H9 (cell line): ENCODE measurements around the gene C17orf113. TPM values are rescaled to one million over a fixed set of nuclear protein-coding genes. Genes with fewer than 3 reads are reported as not detected.

Experiments used
- DNase-seq: peaks from one replicate; pipeline ENCODE4 v3.0.0-alpha.2; 2017
- H2AFZ ChIP-seq: one replicate; pipeline ENCODE4 v1.6.1; 2013; ENCODE audit warnings: mild to moderate bottlenecking, low read length, control low read depth, moderate library complexity
- H2AK5ac ChIP-seq: 2 replicates; pipeline ENCODE4 v1.6.1; 2013; ENCODE audit warnings: low read length, control low read depth, mixed read lengths; ENCODE audit not compliant: insufficient read length
- H2BK120ac ChIP-seq: one replicate; pipeline ENCODE4 v1.6.1; 2013; ENCODE audit warnings: low read depth, mild to moderate bottlenecking, low read length, control low read depth, inconsistent platforms; ENCODE audit not compliant: poor library complexity, severe bottlenecking
- H2BK12ac ChIP-seq: 2 replicates; pipeline ENCODE4 v1.6.1; 2013; ENCODE audit warnings: low read length, control low read depth, mixed read lengths, low read depth; ENCODE audit not compliant: insufficient read length
- H2BK15ac ChIP-seq: 2 replicates; pipeline ENCODE4 v1.6.1; 2013; ENCODE audit warnings: low read depth, low read length, control low read depth
- H2BK20ac ChIP-seq: one replicate; pipeline ENCODE4 v1.6.1; 2013; ENCODE audit warnings: low read depth, mild to moderate bottlenecking, low read length, control low read depth, inconsistent platforms; ENCODE audit not compliant: poor library complexity, severe bottlenecking
- H2BK5ac ChIP-seq: 2 replicates; pipeline ENCODE4 v1.6.1; 2013; ENCODE audit warnings: low read length, control low read depth, mixed read lengths; ENCODE audit not compliant: insufficient read length
- H3K14ac ChIP-seq: 2 replicates; pipeline ENCODE4 v1.6.1; 2013; ENCODE audit warnings: low read length, control low read depth; ENCODE audit not compliant: insufficient read depth
- H3K18ac ChIP-seq: 2 replicates; pipeline ENCODE4 v1.6.1; 2013; ENCODE audit warnings: low read depth, mild to moderate bottlenecking, mixed read lengths, low read length, control low read depth; ENCODE audit not compliant: insufficient read length
- H3K23ac ChIP-seq: 2 replicates; pipeline ENCODE4 v1.6.1; 2013; ENCODE audit warnings: low read length, control low read depth, mixed read lengths, low read depth; ENCODE audit not compliant: insufficient read length
- H3K23me2 ChIP-seq: 2 replicates; pipeline ENCODE4 v1.6.1; 2013; ENCODE audit warnings: low read depth, mild to moderate bottlenecking, mixed read lengths, low read length, control low read depth; ENCODE audit not compliant: insufficient read length, poor library complexity, severe bottlenecking
- H3K27ac ChIP-seq: 2 replicates; pipeline ENCODE4 v1.5.1; 2013; ENCODE audit warnings: low read length, control low read depth, mixed read lengths, low read depth; ENCODE audit not compliant: insufficient read length
- H3K27me3 ChIP-seq: 2 replicates; pipeline ENCODE4 v1.6.1; 2013; ENCODE audit warnings: low read length, control low read depth, inconsistent platforms; ENCODE audit not compliant: insufficient read depth
- H3K4ac ChIP-seq: 2 replicates; pipeline ENCODE4 v1.6.1; 2013; ENCODE audit warnings: low read depth, mild to moderate bottlenecking, control low read depth, inconsistent platforms, low read length, moderate library complexity
- H3K4me1 ChIP-seq: 2 replicates; pipeline ENCODE4 v1.6.1; 2013; ENCODE audit warnings: low read length, control low read depth, inconsistent platforms; ENCODE audit not compliant: insufficient read depth
- H3K4me2 ChIP-seq: 2 replicates; pipeline ENCODE4 v1.6.1; 2013; ENCODE audit warnings: low read length, control low read depth, mixed read lengths; ENCODE audit not compliant: insufficient read length, insufficient read depth
- H3K56ac ChIP-seq: 2 replicates; pipeline ENCODE4 v1.6.1; 2013; ENCODE audit warnings: low read depth, mild to moderate bottlenecking, mixed read lengths, low read length, control low read depth; ENCODE audit not compliant: insufficient read length
- H3K79me1 ChIP-seq: 2 replicates; pipeline ENCODE4 v1.6.1; 2013; ENCODE audit warnings: low read depth, mild to moderate bottlenecking, moderate library complexity, low read length, control low read depth, inconsistent platforms; ENCODE audit not compliant: insufficient read depth, poor library complexity, severe bottlenecking
- H3K79me2 ChIP-seq: 2 replicates; pipeline ENCODE4 v1.6.1; 2013; ENCODE audit warnings: low read length, control low read depth, inconsistent platforms; ENCODE audit not compliant: insufficient read depth
- H3K9ac ChIP-seq: 2 replicates; pipeline ENCODE4 v1.6.1; 2013; ENCODE audit warnings: low read length, control low read depth, mixed read lengths; ENCODE audit not compliant: insufficient read length; ENCODE audit errors: extremely low read depth
- H3K9me3 ChIP-seq: one replicate; pipeline ENCODE4 v1.6.1; 2013; ENCODE audit warnings: low read depth, low read length, inconsistent platforms; ENCODE audit not compliant: control insufficient read depth
- H3T11ph ChIP-seq: one replicate; pipeline ENCODE4 v1.6.1; 2013; ENCODE audit warnings: mild to moderate bottlenecking, low read length, control low read depth, inconsistent platforms
- H4K20me1 ChIP-seq: one replicate; pipeline ENCODE4 v1.6.1; 2013; ENCODE audit not compliant: control insufficient read depth, insufficient read length, insufficient read depth
- H4K5ac ChIP-seq: 2 replicates; pipeline ENCODE4 v1.6.1; 2013; ENCODE audit warnings: low read depth, mild to moderate bottlenecking, mixed read lengths, low read length, control low read depth; ENCODE audit not compliant: insufficient read length
- H4K8ac ChIP-seq: replicated peaks from 2 replicates; pipeline ENCODE4 v1.6.1; 2013; ENCODE audit warnings: low read length, control low read depth, mixed read lengths, low read depth; ENCODE audit not compliant: insufficient read length
- H4K91ac ChIP-seq: 2 replicates; pipeline ENCODE4 v1.6.1; 2013; ENCODE audit warnings: low read depth, mild to moderate bottlenecking, moderate library complexity, mixed read lengths, low read length, control low read depth; ENCODE audit not compliant: insufficient read length
- H3K27ac Mint-ChIP-seq, 3 experiments: 2 replicates in 2 of 3; 3 replicates in 1 of 3; pipeline ENCODE4 v1.8.0; 2020 to 2021; ENCODE audit warnings: mixed read lengths in 3 of 3, mild to moderate bottlenecking in 1 of 3, moderate library complexity in 1 of 3
- H3K27me3 Mint-ChIP-seq: 2 replicates; pipeline ENCODE4 v1.8.0; 2021; ENCODE audit warnings: low read depth, mild to moderate bottlenecking, moderate library complexity, mixed read lengths
- H3K36me3 Mint-ChIP-seq, 3 experiments: 2 replicates in 2 of 3; 3 replicates in 1 of 3; pipeline ENCODE4 v1.8.0; 2020 to 2021; ENCODE audit warnings: low read depth in 3 of 3, mixed read lengths in 3 of 3; ENCODE audit not compliant: insufficient read depth in 1 of 3
- H3K4me1 Mint-ChIP-seq, 2 experiments: 2 replicates each; pipeline ENCODE4 v1.8.0; 2020; ENCODE audit warnings: mixed read lengths in 2 of 2
- H3K4me3 Mint-ChIP-seq, 2 experiments: 2 replicates in 1 of 2; 3 replicates in 1 of 2; pipeline ENCODE4 v1.8.0; 2020 to 2021; ENCODE audit warnings: mild to moderate bottlenecking in 2 of 2, mixed read lengths in 2 of 2, moderate library complexity in 1 of 2
- H3K9me3 Mint-ChIP-seq, 2 experiments: 2 replicates in 1 of 2; 3 replicates in 1 of 2; pipeline ENCODE4 v1.8.0; 2020; ENCODE audit warnings: mild to moderate bottlenecking in 2 of 2, mixed read lengths in 2 of 2, moderate library complexity in 1 of 2
- WGBS: extraction: QIAGEN DNeasy Blood & Tissue Kit; methylation state at CpG from one replicate; pipeline ENCODE4 v1.1.7; 2013; ENCODE audit warnings: missing lambda C conversion rate, low lambda C conversion rate, mixed read lengths; ENCODE audit not compliant: insufficient read length; ENCODE audit errors: extremely low coverage; 5-methylcytosine and 5-hydroxymethylcytosine counted together
- total RNA-seq: library from RNA; stranded (reverse); gene quantifications from 2 replicates; pipeline ENCODE4 v1.2.1, GENCODE V29; 2021
- TF ChIP-seq, protein P1 (sequence below): fragments of 200-600 bp; sonication (generic); conservative IDR thresholded peaks from 3 replicates; pipeline ENCODE4 v1.8.0; 2021; ENCODE audit warnings: antibody characterized with exemption, mild to moderate bottlenecking

C17orf113 gene
- total RNA-seq, 1 experiment from 2014 or later: 1.0 TPM

- TF ChIP-seq, protein P1, sequence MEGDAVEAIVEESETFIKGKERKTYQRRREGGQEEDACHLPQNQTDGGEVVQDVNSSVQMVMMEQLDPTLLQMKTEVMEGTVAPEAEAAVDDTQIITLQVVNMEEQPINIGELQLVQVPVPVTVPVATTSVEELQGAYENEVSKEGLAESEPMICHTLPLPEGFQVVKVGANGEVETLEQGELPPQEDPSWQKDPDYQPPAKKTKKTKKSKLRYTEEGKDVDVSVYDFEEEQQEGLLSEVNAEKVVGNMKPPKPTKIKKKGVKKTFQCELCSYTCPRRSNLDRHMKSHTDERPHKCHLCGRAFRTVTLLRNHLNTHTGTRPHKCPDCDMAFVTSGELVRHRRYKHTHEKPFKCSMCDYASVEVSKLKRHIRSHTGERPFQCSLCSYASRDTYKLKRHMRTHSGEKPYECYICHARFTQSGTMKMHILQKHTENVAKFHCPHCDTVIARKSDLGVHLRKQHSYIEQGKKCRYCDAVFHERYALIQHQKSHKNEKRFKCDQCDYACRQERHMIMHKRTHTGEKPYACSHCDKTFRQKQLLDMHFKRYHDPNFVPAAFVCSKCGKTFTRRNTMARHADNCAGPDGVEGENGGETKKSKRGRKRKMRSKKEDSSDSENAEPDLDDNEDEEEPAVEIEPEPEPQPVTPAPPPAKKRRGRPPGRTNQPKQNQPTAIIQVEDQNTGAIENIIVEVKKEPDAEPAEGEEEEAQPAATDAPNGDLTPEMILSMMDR: no peak
- Histone ChIP-seq H3K27ac (no peak overlapping the region), H4K20me1 (no peaks in the 10 kb centered on the region), H2BK12ac (no peak overlapping the region), H2BK120ac (no peak overlapping the region), H3K4ac (no peak overlapping the region), H3K23ac (no peak overlapping the region), H3K27me3 (no peaks in the 10 kb centered on the region; the same call in 1 of the 2 replicates), H3K4me1 (peaks cover 4% of the 10 kb centered on the region; the same call in 1 of the 2 replicates), H3K14ac (no peak overlapping the region), H3K4me2 (peak overlapping the region; percentile 79), H3K56ac (no peak overlapping the region), H3K23me2 (peaks cover 14% of the 10 kb centered on the region), H2AK5ac (no peak overlapping the region), H4K5ac (no peak overlapping the region), H3T11ph (no peak overlapping the region), H2BK5ac (no peak overlapping the region), H3K9me3 (no peaks in the 10 kb centered on the region), H2BK20ac (no peak overlapping the region), H3K79me1 (no peaks in the 10 kb centered on the region), H2BK15ac (no peak overlapping the region), H2AFZ (no peak overlapping the region), H4K8ac (no peak overlapping the region), H3K79me2 (peaks cover 20% of the 10 kb centered on the region; the same call in 1 of the 2 replicates), H4K91ac (no peak overlapping the region), H3K9ac (peak overlapping the region; percentile 66), H3K18ac (no peak overlapping the region)
- peak overlapping the region; percentile 97 to 100 (median 98); a peak in 5 of 7 replicates for H3K27ac Mint-ChIP-seq
- peak; percentile 80 for DNase-seq
- peaks cover 9 to 33% (median 25%) of the 10 kb centered on the region in 3 experiments for H3K36me3 Mint-ChIP-seq
- peaks cover 37 to 45% of the 10 kb centered on the region in 2 experiments for H3K4me1 Mint-ChIP-seq
- H3K4me3 Mint-ChIP-seq: peak overlapping the region; percentile 97 to 99
- H3K27me3 Mint-ChIP-seq: no peaks in the 10 kb centered on the region
- no peaks in the 10 kb centered on the region for H3K9me3 Mint-ChIP-seq
- no CpG with 5 or more reads among the region's 3 CpGs for WGBS
These were observed 32.1 kb downstream of the C17orf113 start for GRCh38 chr17:42018339-42018738.
